ENCODE data around the gene LRPAP1.

Gene LRPAP1

DNA sequence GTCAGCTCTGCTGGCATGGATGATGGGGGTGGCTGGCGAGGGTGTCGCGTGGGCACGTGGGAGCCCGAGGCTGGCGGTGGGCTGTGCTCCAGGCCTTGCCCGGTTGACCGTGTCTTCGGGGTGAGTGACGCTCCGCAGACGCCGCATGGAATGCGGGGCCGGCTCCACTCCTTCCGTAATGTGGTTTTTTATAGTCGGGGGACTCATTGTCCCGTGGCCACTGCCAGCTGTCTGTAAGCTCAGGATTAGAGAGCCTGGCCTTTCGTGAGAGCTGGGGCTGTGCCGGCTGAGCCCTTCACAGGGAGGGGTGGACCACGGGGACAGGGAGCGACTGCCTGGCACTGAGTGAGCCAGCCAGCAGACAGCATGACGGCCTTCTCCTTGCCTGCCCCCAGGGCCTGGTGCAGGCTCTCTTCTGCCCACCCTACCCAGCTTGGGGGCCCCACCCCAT lies 48.7 kb downstream of the LRPAP1 start:
- no peak for DNase-seq

GRCh38 chr4:3482707-3483106 lies 49.5 kb downstream of the LRPAP1 start:
- no peak for DNase-seq

GRCh38 chr4:3481783-3482393 lies 50.3 kb downstream of the LRPAP1 start:
- DNase-seq, result no peak

GRCh38 chr4:3481113-3481531 lies 51.1 kb downstream of the LRPAP1 start:
- DNase-seq, result no peak

- DNase-seq, result peak; percentile 16
Observed at GRCh38 chr4:3480528-3481112, 51.6 kb downstream of the LRPAP1 start.

DNA sequence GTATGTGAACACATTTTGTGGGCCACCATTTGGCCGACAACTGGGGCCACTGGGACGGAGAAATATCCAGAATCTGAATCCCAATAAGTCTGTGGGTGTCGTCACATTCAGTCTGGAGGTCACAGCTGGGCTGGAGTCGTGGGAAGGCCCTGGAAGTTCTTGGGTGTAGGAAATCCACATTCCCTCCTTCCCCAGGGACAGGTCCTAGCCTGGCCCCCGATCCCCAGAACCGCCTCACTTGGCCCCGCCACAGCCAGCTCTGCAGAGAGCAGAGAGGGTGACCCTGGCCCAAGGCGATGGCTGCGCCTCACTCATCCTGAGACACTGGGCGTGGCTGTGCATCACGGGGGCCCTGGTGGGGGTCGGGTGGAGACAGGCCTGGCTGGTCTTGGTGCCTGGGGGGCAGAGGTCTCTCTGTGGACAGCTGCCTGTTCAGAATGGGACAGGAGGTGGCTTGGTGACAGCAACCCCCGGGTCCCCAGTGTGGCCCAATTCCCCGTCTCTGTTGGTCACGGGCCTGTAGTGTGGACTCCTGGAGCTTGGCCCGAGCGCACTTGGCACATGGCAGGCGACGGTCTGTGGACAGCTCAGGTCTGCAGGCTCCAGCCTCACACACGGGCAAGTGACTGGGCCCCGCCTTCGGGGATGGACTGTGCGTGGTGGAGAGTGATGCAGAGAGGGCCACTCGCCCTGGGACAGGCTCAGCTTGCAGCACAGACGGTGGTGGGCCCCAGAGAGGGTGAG lies 52.7 kb downstream of the LRPAP1 start:
- DNase-seq, result no peak

GRCh38 chr4:3478446-3479357 lies 53.5 kb downstream of the LRPAP1 start:
- DNase-seq, result no peak

DNA sequence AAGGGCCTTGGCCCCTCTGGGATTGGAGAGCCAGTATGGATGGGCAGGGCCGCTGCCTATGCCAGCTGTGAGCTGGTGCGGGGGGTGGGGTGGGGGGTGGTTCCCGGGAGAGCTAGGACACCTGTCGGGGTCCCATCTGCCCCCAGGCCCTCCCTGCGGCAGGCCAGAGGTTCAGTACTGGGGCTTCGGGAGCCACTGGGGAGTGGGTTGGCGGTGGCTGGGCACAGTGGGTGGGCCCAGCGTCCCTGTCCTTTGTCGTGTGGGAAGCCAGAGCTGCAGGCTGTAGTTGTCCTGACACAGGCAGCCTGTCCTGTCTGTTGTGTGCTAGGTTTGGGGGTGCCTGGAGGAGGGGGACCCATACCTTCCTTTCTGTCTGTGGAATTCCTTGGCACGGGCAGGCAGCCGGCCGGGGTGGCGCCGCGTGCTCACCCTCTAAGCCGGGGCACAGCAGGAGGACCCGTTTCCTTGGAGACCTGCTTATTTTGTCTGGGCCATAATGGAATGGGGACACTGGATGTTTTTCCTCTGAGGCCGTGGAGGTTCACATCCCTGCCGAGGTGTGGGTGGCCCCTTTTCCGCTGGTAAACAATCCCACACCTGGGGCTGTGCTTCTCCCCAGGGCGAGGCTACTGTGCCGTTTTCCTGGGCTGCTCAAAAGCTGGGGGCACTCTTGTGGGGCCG lies 54.3 kb downstream of the LRPAP1 start:
- no peak for DNase-seq

DNA sequence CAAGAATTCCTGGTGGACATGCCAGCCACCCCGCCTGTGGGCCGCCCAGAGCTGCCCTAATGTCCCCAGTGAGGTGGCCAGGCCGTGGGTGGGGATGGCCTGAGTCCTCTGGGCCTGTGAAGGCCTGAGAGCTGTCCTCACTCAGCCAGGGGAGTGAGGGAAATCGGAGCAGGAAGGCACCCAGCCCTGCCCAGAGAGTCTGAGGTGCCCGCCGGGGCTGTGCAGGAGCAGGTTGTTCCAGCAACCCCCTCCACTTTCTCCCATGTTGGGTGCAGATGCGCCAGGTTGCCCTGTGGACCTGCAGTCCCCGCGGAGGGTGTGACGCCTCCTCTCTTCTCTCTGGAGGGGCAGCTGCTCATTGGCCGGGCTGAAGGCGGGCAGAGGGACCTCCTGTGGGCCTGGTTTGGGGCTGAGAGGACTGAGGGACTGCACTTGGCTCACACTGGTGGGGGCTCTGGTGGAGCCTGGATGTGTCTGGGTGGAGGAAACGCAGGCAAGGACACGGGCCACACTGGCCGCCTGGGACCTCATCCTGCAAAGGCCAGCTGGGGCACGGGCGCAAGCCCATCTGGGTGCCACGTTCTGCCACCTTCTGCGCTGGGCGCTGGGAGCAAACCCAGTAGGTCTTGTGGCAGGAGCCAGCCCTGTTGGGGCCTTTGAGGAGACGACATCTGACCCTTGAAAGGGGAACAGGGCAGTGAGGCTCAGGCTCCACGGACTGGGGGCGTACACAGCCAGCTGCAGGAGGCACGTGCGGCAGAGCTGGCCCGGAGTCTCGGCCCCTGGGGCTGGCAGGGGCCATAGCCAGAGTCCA lies 55.1 kb downstream of the LRPAP1 start:
- DNase-seq, result no peak

GRCh38 chr4:3476341-3476747 lies 55.9 kb downstream of the LRPAP1 start:
- DNase-seq, result no peak

DNA sequence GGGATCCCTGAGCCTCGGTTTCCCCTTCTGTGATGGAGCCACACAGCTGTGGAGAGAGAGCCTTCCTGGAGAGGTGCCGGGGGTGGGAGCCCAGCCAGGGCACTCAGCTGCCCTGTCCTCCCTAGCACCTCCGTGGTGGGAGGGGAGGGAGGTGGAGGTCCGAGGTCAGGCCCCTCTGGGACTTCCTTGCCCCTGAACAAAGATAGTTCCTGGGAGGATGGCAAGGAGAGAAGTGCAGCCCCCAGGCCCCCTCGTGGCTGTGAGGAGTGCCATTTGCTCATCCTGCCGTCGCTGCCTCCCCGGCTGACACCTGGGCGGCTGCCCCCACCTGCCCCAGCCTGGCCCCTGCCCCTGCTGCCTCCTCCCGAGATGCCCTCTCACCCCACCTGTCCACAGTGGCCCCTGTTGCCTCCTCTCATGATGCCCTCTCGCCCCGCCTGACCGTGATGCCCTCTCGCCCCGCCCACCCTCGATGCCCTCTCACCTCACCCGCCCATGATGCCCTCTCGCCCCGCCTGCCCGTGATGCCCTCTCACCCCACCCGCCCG lies 56.4 kb downstream of the LRPAP1 start:
- no peak for DNase-seq

DNA sequence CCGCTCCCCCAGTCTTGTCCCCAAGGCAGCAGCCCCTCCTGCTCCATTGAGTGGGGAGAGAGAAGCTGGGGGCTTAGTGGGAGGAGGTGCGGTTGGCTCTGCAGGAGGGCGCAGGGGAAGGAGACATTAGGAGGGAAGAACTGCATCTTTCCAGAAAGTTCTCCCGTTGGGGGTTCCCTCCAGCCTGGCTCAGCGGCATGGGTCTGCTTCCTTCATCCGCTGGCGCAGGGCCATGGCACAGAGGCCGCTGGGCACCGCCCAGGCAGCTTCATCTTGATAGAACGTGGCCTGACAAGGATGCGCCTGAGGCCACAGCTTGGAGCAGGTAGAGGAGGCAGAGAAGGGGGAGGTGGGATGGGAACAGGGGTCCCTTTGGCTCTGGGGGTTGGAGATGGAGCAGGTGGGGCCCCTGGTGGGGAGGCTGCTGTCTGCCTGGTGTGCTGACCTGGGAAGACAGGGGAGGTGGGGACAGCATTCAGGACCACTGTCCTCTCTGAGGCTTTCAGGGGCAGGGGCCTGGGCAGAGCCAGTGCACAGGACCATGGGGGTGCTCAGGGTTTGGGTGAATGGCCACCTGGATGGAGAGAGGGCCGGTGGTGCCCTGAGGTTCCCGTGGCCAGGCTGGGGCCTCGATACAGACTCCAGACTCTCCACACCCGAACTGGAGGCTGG lies 57.0 kb downstream of the LRPAP1 start:
- no peak for DNase-seq

DNA sequence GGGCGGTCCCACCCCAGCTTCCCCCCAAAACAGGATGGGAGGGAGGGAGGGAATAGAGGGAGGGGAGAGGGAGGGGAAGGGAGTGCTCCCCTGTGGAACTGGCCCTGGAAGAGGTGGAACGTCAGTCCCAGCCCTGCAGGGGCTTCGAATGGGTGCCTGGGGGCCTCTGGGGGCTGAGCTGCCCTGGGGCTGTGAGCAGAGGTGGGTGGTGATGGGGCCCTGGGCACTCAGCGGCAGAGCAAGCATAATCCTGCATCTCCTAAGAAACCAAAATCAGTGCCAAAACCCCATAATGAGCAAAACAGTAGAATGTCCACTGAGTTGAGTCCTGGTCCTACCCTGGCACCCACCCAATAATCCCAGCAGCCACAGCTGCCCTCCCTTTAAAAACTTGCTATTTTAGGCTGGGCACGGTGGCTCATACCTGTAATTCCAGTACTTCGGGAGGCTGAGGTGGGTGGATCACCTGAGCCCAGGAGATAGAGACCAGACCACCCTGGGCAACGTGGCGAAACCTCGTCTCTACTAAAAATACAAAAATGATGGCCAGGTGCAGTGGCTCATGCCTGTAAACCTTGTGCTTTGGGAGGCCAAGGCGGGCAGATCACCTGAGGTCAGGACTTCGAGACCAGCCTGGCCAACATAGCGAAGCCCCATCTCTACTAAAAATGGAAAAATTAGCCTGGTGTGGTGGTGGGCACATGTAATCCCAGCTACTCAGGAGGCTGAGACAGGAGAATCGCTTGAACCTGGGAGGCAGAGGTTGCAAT lies 58.0 kb downstream of the LRPAP1 start:
- DNase-seq, result no peak

DNA sequence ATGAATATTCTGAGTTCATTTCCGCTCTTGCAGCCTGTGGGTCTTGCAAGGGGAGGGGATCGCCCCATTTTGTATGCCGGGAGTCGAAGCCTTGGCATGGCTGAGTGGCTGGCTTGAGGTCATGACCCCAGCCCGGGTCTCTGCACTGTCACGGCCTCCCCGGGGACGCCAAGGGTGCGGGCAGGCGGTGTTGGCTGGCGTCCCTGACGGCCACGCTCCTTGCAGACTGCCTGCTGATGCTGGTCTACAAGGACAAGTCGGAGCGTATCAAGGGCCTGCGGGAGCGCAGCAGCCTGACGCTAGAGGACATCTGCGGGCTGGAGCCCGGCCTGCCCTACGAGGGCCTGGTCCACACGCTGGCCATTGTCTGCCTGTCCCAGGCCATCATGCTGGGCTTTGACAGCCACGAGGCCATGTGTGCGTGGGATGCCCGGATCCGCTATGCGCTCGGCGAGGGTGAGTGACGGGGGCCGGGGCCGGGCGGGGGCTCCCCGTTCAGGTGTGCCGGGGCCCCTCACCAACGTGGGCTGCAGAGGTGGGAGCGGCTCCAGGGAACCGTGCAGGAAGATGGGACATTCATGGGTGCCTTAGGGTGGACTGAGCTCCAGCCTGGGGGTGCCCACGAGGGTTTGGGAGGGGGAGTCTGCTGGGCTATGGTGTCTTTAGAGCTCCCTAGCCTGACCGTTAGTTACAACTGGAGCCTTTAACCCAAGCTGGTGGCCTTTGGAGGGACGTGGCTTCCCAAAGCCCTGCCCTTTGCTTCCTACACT lies 58.9 kb downstream of the LRPAP1 start:
- no peak for DNase-seq

GRCh38 chr4:3472411-3473141 lies 59.6 kb downstream of the LRPAP1 start:
- DNase-seq, result no peak

DNA sequence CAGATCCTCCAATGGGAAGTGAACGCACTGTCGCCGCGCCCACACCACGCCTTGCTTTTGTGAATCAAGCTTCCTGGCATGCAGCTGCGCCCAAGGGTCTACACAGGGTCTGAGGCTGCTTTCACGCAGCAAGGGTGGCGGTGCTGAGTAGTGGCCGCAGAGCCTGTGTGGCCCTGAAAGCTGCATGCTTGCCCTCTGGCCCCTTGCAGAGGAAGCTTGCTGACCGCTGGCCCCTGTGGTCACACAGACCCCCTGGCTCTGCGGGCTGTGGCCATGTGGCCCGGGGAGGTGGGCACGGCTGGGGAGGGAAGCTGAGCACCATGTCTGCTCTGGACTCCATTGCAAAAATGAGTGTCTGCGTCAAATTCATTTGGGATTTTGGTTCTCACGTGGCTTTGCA lies 60.3 kb downstream of the LRPAP1 start:
- DNase-seq, result no peak

DNA sequence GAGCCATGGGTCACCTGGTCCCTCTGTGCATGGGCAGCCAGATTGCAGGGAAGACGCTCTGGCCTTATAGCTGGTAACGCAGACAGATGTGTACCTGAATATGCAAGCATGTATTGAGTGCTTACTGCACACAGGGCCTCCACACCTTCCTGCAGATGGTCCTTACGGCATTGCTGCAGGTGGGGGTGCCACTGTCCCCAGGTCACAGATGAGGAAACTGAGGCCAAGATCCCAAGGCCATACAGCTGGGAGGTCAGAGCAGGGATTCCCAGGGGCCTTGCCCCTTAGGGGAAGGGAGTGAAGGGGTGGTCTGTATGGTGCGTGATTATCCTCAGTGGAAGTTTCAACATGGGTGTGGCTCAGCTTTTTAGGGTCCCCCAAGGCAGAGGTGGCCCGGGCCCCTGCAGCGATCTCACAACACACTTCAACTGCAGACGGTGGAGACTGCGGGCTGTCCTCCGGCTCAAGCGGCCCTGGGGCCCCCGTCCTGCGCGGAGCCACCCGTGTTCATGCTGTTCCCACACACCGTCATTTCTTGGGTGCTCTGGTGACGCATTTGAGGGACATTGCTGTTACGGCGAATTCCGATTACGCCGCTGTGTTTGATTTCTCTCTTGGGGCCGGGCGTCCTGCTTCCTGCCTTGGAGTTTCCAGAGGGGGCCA lies 61.0 kb downstream of the LRPAP1 start:
- no peak for DNase-seq

Data from NCI-H1436 (cell line).